Daoy (cell line): ENCODE data around the gene RCN1. TPM values are rescaled to one million over a fixed set of nuclear protein-coding genes. Genes with fewer than 3 reads are reported as not detected.
A peak's percentile ranks its signal among the peaks of the same experiment; 100 is the strongest.

ENCODE experiments used
- DNase-seq: peaks from one replicate; pipeline ENCODE4 v3.0.0-alpha.2; 2015; ENCODE audit warnings: low read depth
- total RNA-seq: library from RNA; depleted of rRNA; stranded (reverse); fragments of >200 nt; shearing (Covaris generic); gene quantifications from 2 replicates; pipeline ENCODE4 v1.2.3, GENCODE V29; 2014

RCN1 gene
- total RNA-seq, 1 experiment from 2014 or later: 147 TPM

DNA sequence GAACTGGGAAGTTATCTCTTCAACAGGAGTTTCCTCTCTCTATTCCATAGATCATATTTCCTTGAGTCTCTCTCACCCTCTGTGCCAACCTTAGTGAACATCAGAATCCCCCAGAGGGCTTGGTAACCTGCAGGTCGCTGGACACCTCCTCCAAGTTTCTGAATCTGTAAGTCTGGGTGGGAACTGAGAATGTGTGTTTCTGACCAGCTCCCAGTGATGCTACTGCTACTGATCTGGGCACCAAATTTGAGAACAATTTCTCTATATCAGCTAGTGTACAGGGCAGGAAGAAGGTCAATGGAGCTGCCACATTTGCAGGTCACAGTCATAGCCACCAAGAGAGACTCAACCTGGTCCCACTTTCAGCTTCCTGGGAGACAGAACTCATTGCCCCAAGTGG lies 62.9 kb downstream of the RCN1 start:
- no peak for DNase-seq

DNA sequence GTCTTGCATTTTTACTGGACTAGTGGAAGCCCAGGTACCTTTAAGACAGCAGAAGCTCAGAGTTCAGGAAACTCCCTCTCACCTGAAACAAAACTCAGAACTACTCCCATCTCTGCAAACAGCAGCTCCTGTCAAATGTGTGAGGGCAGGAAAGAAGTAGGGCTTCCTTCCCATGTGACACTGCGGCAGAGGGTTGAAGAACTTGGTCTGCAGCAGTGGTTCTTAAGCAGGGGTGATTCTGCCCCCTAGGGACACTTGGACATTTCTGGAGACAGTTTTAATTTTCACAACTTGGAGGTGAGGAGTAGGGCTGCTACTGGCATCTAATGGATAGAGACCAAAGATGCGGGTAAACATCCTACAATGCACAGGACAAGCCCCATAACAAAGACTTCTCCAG lies 63.4 kb downstream of the RCN1 start:
- peak; percentile 18 for DNase-seq
